Breast epithelium (tissue), 4 donors: ENCODE data around the gene DYRK3. TPM values are rescaled to one million over a fixed set of nuclear protein-coding genes. Genes with fewer than 3 reads are reported as not detected.

Experiments used
- DNase-seq, 2 donors: peaks; one replicate each; pipeline ENCODE4 v3.0.0-alpha.2; 2019; ENCODE audit warnings: low spot score in 2 of 2
- H3K27ac ChIP-seq, 2 donors: fragments of 200-600 bp; sonication (generic) in 1 of 2; one replicate each; pipeline ENCODE4 v1.5.1; 2016 to 2019; ENCODE audit warnings: mild to moderate bottlenecking in 1 of 2
- H3K27me3 ChIP-seq, 2 donors: fragments of 200-600 bp; sonication (generic) in 1 of 2; one replicate each; pipeline versions ENCODE4 v1.5.1 to v1.6.0; 2017 to 2019; ENCODE audit warnings: control low read depth in 1 of 2, mild to moderate bottlenecking in 1 of 2
- H3K36me3 ChIP-seq: fragments of 200-600 bp; one replicate; pipeline ENCODE4 v1.5.1; 2019
- H3K4me1 ChIP-seq, 2 donors: fragments of 200-600 bp; sonication (generic); one replicate each; pipeline ENCODE4 v1.5.1; 2016 to 2019; ENCODE audit warnings: control low read depth in 1 of 2
- H3K4me3 ChIP-seq, 3 donors: fragments of 200-600 bp; sonication (generic); 1 replicate in 2 of 3; 2 replicates in 1 of 3; pipeline ENCODE4 v1.5.1; 2016 to 2019; ENCODE audit warnings: mild to moderate bottlenecking in 3 of 3, moderate library complexity in 2 of 3
- H3K9me3 ChIP-seq, 2 donors: fragments of 200-600 bp; sonication (generic) in 1 of 2; one replicate each; pipeline ENCODE4 v1.5.1; 2016 to 2019; ENCODE audit warnings: control low read depth in 1 of 2
- CTCF ChIP-seq, 3 donors: fragments of 450-650 bp; IDR thresholded peaks; one replicate each; pipeline ENCODE4 v1.5.1; 2016 to 2017; ENCODE audit warnings: antibody characterized with exemption in 3 of 3, mild to moderate bottlenecking in 3 of 3, moderate library complexity in 3 of 3
- POLR2A ChIP-seq: fragments of 450-650 bp; IDR thresholded peaks from one replicate; pipeline ENCODE4 v1.6.1; 2016; ENCODE audit warnings: antibody characterized with exemption, mild to moderate bottlenecking, moderate library complexity
- POLR2AphosphoS5 ChIP-seq, 3 donors: sonication (generic); formaldehyde crosslinking; IDR thresholded peaks; one replicate each; pipeline ENCODE4 v1.6.1; 2017; ENCODE audit warnings: antibody characterized with exemption in 3 of 3
- intact Hi-C: fragments of 100-400 bp; cut with DNase I; formaldehyde crosslinking; loops from one replicate; pipeline ENCODE4 v1.15.1; 2023; ENCODE audit warnings: low total_unique reads
- total RNA-seq, 3 donors: library from RNA; depleted of rRNA; stranded (reverse); fragments of >200 nt; gene quantifications; one replicate each; pipeline ENCODE4 v1.1.0, GENCODE V29; 2016

The DYRK3 gene
- 10 to 100 TPM in 2 of 3 donors, 1 to 10 TPM in 1; 7.8 to 39.4 (median 14.1) TPM for total RNA-seq

DNA sequence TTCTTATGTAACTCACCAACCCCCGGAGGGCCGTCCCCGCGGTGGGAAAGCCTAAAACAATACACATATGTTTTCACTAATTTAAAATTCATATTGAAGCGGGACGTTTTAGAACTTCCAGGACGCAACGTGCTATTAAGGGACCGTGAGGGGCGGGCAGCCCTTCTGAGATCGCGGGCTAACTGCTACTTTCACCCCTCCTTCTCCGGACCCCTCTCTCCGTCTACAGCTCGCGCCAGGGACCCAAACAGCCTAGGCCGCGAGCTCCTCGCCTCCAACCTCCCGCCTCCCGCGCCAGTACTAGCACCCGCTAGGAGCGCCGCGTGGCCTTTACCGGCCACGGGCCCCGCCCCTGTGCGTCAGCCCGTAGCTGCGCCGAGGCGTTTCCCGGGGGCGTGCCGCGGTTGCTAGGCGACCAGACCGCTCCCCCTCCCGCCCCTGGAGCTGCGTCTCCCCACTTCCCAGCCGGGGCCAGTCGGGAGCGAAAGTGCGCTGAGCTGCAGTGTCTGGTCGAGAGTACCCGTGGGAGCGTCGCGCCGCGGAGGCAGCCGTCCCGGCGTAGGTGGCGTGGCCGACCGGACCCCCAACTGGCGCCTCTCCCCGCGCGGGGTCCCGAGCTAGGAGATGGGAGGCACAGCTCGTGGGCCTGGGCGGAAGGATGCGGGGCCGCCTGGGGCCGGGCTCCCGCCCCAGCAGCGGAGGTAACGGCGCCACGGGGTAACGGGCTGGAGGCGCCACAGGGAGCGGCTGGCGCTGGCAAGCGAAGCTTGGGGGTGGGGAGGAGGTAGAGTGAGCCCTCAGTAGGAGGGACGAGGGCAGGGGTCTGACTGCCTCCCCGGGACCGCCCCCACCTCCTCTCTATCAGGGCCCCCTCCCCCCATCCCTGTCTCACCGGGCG lies at the start of gene DYRK3:
Gene DYRK3 (plus strand): TSS at position 457 of the 898 bp plus-strand sequence. CDS start 168 bp downstream, at position 625.
- intact Hi-C loops: no loop called here
- H3K4me1 ChIP-seq: peaks cover 3 to 4% of the 10 kb centered on the region in 2 donors
- TF ChIP-seq POLR2AphosphoS5 (IDR thresholded peaks at IDR 0.05): peak; percentile 91 to 98 (median 96)
- peak in 2 of 3 donors; percentile 20 to 28 for TF ChIP-seq CTCF (IDR thresholded peaks at IDR 0.05)
- TF ChIP-seq POLR2A: peak; percentile 94
- H3K27me3 ChIP-seq: no peaks in the 10 kb centered on the region
- no peaks in the 10 kb centered on the region for H3K36me3 ChIP-seq
- H3K27ac ChIP-seq: peak within 1 kb of the TSS; percentile 90 to 92
- DNase-seq: peak; percentile 92 to 93
- peak within 1 kb of the TSS; percentile 84 to 90 (median 85) for H3K4me3 ChIP-seq
- H3K9me3 ChIP-seq: no peaks in the 10 kb centered on the region

DNA sequence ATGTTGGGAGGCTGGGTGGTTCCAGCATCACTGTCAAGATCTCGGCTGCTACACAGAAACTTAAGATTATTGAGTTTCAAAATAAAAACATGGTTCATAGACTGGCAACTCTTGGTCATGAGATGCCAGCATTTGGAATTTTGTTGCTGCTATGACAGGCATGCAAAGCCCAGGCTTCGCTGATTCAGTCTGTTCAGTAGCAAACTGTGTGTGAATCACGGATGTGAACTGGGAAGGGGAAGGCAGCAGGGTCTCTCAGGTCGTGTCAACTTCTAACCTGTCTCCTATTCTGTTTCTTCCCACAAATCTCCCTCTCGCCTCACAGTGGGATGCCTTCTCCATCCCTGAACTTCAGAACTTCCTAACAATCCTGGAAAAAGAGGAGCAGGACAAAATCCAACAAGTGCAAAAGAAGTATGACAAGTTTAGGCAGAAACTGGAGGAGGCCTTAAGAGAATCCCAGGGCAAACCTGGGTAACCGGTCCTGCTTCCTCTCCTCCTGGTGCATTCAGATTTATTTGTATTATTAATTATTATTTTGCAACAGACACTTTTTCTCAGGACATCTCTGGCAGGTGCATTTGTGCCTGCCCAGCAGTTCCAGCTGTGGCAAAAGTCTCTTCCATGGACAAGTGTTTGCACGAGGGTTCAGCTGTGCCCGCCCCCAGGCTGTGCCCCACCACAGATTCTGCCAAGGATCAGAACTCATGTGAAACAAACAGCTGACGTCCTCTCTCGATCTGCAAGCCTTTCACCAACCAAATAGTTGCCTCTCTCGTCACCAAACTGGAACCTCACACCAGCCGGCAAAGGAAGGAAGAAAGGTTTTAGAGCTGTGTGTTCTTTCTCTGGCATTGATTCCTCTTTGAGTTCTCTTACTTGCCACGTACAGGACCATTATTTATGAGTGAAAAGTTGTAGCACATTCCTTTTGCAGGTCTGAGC lies 48.6 kb upstream of the DYRK3 start:
- intact Hi-C loops: loop anchor here (10.0 kb wide), 1 partner anchor 92 kb away; no protein-coding TSS in a partner anchor
- Histone ChIP-seq H3K27ac (peak overlapping the region; percentile 26 to 75), H3K4me1 (peaks cover 0 to 6% of the 10 kb centered on the region in 2 donors), H3K27me3 (no peaks in the 10 kb centered on the region), H3K36me3 (no peaks in the 10 kb centered on the region), H3K9me3 (no peaks in the 10 kb centered on the region), H3K4me3 (no peak overlapping the region)
- peak in 1 of 2 donors; percentile 55 for DNase-seq
- TF ChIP-seq POLR2A (no peak), POLR2AphosphoS5 (IDR thresholded peaks at IDR 0.05) (no peak), CTCF (IDR thresholded peaks at IDR 0.05) (no peak)

DNA sequence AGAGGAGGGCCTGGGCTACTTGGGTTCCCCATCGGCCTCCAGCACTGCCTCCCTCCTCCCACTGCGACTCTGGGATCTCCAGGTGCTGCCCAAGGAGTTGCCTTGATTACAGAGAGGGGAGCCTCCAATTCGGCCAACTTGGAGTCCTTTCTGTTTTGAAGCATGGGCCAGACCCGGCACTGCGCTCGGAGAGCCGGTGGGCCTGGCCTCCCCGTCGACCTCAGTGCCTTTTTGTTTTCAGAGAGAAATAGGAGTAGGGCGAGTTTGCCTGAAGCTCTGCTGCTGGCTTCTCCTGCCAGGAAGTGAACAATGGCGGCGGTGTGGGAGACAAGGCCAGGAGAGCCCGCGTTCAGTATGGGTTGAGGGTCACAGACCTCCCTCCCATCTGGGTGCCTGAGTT lies 47.4 kb upstream of the DYRK3 start:
- DNase-seq: no peak
- H3K4me1 ChIP-seq: peaks cover 0 to 6% of the 10 kb centered on the region in 2 donors
- H3K36me3 ChIP-seq: no peaks in the 10 kb centered on the region
- H3K27ac ChIP-seq: peak overlapping the region; percentile 26 to 75
- H3K27me3 ChIP-seq: no peaks in the 10 kb centered on the region
- no peak for TF ChIP-seq POLR2A
- TF ChIP-seq POLR2AphosphoS5 (IDR thresholded peaks at IDR 0.05): no peak
- TF ChIP-seq CTCF (IDR thresholded peaks at IDR 0.05): no peak
- no peak overlapping the region for H3K4me3 ChIP-seq
- H3K9me3 ChIP-seq: no peaks in the 10 kb centered on the region
- intact Hi-C loops: loop anchor here (10.0 kb wide), 1 partner anchor 93 kb away; no protein-coding TSS in a partner anchor

DNA sequence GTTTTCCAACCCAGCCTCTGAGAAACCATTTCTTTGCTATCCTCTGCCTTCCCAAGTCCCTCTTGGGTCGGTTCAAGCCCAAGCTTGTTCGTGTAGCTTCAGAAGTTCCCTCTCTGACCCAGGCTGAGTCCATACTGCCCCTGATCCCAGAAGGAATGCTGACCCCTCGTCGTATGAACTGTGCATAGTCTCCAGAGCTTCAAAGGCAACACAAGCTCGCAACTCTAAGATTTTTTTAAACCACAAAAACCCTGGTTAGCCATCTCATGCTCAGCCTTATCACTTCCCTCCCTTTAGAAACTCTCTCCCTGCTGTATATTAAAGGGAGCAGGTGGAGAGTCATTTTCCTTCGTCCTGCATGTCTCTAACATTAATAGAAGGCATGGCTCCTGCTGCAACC lies 46.8 kb upstream of the DYRK3 start:
- peaks cover 0 to 6% of the 10 kb centered on the region in 2 donors for H3K4me1 ChIP-seq
- no peak for DNase-seq
- intact Hi-C loops: loop anchor here (10.0 kb wide), 1 partner anchor 94 kb away; no protein-coding TSS in a partner anchor
- no peaks in the 10 kb centered on the region for H3K27me3 ChIP-seq
- H3K9me3 ChIP-seq: no peaks in the 10 kb centered on the region
- no peaks in the 10 kb centered on the region for H3K36me3 ChIP-seq
- TF ChIP-seq POLR2A: no peak
- TF ChIP-seq CTCF (IDR thresholded peaks at IDR 0.05): no peak
- no peak for TF ChIP-seq POLR2AphosphoS5 (IDR thresholded peaks at IDR 0.05)
- H3K4me3 ChIP-seq: no peak overlapping the region
- H3K27ac ChIP-seq: peak overlapping the region; percentile 26 to 75
